ENCODE data around the gene CFP.

CFP gene

DNA sequence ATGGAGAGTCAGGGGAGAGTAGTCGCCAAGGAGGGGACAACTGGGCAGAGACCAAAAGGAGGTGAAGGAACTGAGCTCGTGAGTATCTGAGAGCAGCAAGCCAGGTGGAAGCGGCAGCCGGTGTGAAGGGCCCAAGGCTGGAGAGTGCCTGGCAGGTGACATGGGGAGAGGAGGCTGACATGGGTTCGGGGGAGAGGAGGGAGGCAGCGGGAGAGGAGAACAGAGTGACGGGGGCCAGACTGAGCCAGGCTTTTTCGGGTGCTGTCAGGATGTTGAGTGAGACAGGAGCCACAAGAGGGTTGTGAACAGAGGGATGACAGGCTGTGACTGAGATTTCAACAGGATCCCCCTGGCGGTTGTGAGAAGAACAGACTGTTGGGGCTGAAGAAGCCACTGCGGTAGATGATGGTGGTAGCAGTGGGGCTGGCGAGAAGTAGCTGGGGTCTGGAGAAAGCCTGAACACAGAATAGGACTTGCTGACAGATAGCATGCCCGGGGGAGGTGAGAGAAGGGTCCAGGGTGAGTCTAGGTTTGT lies 14.9 kb upstream of the CFP start:
- DNase-seq (ENCODE audit: low read depth) = no peak

DNA sequence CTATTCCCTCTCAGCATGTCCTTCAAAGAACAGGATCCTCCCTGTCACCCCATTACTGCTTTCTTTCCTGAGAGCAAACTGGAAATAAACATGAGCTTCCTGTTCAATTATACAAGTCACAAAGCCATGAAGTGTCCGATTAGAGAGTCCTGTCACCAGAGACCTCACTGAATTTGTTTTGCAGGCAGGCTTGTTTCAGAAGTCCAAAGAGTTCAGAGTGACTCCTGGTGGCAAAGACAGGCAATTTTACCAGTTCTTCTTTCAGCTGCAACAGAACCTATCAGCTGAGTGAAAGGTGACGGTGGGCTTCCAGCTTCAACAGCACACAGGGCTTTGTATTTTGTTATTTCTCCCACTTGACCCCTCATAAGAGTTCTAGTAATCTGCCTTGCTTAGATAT lies 14.2 kb upstream of the CFP start:
- no peak overlapping the region for H3K4me3 ChIP-seq (ENCODE audit: low read depth, low read length)
- DNase-seq (ENCODE audit: low read depth) = no peak

More for the DNA sequence above, 14.9 kb upstream of the CFP start:
- H3K4me3 ChIP-seq (ENCODE audit: low read depth, low read length) = no peak overlapping the region

DNA sequence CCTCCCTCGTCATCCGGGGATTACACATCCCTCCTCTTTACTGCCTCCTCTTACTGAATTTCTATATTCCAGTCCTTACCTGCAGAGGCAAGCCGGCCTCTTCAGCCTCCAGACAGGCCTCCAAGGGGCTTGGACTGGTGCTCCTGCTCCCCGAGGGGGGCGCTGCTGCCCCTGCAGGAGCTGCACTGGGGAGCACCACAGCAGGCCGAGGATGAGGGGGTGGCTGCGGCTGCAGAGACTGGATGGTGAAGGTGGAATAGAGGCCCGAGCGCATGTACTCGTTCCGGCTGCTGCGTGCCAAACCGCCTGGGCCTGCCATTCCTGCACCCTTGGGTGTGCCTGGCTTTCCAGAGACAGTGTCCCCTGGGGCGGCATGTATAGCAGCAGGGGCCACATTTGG lies 9.1 kb upstream of the CFP start:
- H3K4me3 ChIP-seq (ENCODE audit: low read depth, low read length) = no peak overlapping the region
- DNase-seq (ENCODE audit: low read depth) = no peak

DNA sequence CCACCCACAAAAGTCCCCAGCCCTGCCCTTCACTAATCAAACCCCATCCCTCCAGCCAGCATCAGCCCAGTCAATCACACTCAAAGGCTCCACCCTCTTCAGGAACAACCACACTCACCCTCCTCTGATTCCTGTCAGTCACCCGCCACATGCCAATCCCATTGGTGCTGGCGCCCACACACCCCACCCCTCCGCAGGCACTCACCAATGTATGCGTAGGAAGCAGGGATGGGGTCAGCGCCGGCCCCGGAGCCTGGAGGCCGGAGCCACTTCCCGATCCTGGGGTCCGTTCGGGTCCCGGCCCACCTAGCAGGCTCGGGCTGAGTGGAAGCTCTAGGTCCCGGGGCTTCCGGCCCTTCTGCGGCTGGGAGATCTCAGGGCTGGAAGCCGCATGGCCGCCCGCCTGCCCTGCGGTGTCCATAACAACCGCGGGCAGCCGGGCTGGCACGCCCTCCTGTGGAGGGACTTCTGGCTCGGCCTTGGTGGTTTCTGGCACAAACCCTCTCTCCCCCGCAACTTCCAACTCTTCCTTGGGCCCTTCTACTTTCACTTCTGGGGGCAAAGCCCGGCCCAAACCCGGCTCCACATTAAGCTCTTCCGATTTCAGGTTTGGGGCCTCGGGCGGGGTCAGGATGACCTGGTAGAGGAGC lies 7.9 kb upstream of the CFP start:
- no peak overlapping the region for H3K4me3 ChIP-seq (ENCODE audit: low read depth, low read length)
- DNase-seq (ENCODE audit: low read depth) = no peak

DNA sequence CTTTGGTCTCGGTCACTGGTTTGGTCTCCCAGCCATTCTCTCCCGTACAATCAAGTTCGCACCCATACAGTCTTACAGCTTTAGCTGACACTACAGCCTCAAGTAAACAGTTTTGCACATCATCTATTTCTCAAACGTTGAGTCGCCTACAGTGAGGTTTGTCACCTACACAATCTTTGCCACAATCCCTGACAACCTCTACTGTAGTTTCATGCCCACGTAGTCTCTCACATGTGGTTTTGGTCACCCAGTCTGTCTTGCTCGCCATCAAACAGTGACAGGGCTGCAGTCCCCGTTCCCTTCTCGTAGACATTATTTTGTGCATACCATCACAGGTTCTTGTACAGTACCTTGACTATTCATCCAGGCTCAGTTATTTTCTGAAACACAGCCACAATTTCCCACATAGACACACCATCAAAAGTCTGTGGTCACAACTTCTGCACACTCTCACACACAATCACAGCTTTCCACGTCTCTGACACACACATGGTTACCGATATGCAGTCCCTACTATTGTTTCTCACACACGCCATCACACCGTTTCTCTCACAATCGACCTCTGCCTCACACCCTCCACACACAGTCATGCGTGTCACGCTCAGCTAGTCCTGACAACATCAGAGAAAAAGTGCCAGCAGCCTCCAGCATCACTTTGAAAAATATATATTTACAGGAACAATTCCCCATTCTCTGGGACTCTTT lies 5.3 kb upstream of the CFP start:
- H3K4me3 ChIP-seq (ENCODE audit: low read depth, low read length) = no peak overlapping the region
- no peak for DNase-seq (ENCODE audit: low read depth)

DNA sequence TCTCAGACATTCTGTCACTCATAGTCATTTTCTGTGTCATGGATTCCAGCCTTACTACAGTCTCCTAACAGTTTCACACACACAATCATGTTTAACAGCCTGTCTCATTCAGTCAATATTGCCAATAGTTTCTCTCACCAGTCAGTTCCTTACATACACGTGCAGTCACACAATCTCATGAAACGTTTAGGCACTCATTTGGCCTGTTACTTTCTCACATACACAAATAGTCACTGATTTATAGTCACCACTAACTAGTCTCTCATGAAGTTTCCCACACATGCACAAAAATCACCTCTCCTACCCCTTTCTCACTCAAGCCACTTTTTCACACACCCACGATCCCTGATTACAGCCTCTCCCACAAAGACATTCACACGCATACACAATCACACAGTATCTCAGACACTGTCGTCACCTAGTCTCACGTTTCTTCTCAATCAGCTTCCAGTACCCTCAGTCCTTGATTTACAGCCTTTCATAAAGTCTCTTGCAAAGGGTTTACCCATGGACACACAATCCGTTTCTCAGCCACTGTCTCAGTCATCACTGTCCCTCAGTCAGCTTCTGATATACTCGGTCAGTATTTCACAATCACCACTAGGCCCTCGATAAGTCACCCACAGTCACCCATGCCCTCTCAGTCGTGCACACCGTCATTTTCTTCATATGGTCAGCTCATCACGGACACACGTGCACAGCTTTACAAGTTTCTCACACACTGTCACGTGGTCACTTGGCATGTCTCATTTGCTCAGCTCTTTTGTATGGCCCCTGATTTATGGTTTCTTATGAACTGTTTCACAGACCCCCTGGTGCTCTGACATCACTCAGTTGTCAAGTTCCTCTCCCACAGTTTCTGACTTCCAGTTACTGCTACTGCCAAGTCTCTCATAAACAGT lies 4.2 kb upstream of the CFP start:
- no peak overlapping the region for H3K4me3 ChIP-seq (ENCODE audit: low read depth, low read length)
- no peak for DNase-seq (ENCODE audit: low read depth)

DNA sequence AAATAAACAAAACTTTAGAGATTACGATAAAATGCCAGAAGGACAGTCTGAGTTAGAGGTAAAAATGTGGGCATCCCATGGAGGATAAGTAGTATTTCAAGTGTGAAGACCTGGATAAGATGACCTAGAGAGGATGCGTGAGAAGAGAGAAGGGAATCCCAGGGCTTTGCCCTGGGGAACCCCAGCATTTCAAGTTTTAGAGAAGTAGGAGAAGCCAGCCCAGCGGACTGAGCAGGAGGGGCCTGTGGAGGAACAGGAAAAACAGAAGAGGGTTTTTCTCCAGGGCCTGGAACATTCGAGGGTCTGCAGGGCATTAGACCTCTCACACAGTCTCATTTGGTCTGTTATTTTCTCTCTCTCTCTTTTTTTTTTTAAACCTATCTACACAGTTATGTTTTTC lies 2.9 kb upstream of the CFP start:
- no peak for DNase-seq (ENCODE audit: low read depth)
- H3K4me3 ChIP-seq (ENCODE audit: low read depth, low read length) = no peak overlapping the region

DNA sequence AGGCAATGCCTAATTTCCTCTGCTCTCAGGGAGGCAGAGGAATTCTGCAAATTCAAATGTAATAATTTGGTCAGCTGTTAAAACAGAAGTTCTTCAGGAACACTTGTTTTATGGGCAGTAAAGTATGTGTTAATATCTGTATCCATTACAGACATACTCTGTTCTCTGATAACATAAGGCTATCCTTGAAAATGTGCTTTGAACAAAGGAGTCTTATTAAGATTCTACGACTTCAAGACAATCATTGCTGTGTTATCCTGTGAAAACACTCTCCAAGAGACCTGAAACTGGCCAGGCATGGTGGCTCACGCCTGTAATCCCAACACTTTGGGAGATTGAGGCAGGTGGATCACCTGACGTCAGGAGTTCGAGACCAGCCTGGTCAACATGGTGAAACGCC lies 1.9 kb upstream of the CFP start:
- no peak for DNase-seq (ENCODE audit: low read depth)
- no peak overlapping the region for H3K4me3 ChIP-seq (ENCODE audit: low read depth, low read length)

DNA sequence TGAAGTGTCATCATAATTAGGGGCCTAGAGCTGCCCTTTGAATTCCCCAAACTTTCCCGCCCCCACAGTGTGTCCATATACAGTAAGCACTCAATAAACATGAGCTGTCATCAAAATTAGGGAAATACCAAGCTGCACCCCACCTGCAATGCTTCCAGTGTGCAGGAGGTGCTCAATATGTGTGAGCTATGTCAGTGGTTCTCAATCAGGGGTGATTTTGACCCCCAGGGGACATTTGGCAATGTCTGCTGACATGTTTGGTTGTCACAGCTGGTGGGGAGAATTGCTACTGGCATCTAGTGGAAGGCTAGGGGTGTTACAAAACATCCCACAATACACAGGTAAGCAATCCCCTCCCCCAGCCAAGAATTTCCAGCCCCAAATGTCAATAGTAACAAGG lies 748 bp downstream of the CFP start:
- no peak for DNase-seq (ENCODE audit: low read depth)

DNA sequence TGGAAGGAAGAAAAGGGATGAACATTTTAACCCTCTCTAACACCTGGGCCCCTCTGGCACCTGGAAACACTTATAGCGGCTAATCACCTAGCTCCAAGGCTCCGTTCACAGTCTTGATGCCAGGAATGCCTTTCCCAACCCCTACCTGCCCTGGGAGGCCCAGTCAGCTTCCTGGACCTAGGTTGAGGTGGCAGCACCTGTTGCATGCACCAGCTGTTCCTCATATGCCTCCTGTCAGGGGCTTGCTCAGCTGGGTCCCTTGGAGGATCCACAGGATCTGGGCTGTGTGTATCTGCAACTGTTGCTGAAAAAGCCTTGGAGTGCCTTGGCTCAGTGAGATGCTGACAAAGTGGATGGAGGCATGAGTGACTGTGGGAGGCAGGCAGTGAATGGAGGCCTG lies 4.4 kb downstream of the CFP start:
- no peak for DNase-seq (ENCODE audit: low read depth)

More for the DNA sequence above, 748 bp downstream of the CFP start:
- no peak overlapping the region for H3K4me3 ChIP-seq (ENCODE audit: low read depth, low read length)

DNA sequence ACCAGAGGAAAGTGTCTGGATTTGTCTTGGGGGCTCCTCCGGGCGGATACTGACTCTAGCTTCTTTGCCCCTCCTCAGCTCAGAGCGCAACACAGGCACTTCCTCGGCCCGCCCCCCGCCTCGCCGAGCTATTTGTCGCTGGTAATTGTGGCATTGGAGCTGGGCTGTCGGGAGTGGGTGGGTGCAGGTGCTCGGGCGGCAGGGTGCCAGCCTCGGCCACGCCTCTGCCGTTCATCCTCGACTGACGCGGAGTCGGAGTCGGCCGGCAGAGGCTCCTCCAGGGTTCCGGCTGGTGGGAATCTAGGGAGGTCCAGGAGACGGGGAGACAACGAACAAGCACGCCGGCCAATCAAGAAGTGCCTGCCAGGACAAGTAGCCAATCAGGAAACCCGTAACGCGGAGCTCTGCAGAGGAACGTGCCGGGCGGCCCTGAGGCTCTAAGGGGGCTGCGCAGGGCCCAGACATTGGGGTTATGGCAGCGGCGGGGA lies 6.1 kb downstream of the CFP start:
- DNase-seq (ENCODE audit: low read depth) = peak; percentile 36
- H3K4me3 ChIP-seq (ENCODE audit: low read depth, low read length) = peak overlapping the region; percentile 45

More for the DNA sequence above, 4.4 kb downstream of the CFP start:
- H3K4me3 ChIP-seq (ENCODE audit: low read depth, low read length) = no peak overlapping the region

DNA sequence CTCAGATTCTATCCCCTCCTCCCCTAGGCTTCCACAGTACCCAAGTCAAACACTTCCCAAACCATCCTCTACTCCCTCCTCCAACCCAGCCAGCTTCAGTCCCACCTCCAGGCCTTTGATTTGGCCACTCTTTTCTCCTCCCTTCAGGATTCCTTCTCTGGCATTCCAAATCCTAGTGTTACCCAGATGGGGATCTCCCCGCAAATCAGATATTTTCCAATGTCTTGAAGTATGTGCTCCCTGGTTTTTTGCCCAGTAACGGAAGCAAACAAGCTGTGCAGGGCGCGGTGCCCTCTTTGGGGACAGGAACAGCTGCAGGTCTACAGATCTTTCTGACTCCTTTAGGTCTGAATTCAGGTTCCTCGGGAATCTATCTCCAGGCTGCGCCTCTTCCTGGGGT lies 7.9 kb downstream of the CFP start:
- H3K4me3 ChIP-seq (ENCODE audit: low read depth, low read length) = no peak overlapping the region

DNA sequence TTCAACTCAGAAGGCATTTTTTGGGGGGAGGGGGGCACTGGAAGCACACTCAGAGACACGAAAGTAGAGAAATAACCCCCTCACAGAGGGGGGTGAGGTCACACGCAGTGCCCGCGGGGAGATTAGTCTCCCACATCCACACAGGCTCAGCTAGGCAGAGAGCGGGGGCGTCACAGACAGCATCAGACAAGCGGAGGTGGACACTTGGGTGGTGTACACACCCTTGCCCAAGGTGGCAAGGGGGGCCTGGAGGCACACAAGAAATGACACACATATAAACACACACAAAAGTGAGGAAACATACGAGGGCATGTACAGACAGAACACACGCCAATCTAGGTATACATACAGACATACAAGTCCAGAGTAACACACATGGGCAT lies 9.4 kb downstream of the CFP start:
- no peak for DNase-seq (ENCODE audit: low read depth)
- H3K4me3 ChIP-seq (ENCODE audit: low read depth, low read length) = no peak overlapping the region

More for the DNA sequence above, 7.9 kb downstream of the CFP start:
- DNase-seq (ENCODE audit: low read depth) = no peak

DNA sequence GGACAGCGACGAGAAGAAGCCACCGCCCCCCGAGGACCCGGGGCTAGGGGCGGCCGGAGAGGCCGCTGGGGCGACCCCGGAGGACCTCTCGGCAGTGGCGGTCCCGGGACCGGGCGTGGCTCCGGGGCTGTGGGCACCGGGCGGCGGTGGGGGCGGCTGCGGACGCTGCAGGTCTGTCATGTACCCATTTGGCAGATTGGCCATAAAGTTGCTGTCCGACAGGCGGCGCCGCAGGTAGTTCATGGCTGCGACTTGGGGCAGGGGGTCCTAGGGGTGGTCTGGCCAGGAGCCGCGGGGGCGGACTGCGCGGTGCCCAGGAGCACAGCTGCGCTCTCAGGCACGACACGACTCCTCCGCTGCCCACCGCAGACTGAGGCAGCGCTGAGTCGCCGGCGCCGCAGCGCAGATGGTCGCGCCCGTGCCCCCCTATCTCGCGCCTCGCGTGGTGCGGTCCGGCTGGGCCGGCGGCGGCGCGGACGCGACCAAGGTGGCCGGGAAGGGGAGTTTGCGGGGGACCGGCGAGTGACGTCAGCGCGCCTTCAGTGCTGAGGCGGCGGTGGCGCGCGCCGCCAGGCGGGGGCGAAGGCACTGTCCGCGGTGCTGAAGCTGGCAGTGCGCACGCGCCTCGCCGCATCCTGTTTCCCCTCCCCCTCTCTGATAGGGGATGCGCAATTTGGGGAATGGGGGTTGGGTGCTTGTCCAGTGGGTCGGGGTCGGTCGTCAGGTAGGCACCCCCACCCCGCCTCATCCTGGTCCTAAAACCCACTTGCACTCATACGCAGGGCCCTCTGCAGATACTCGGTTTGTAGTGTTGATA lies 10.0 kb downstream of the CFP start, which contains the start of gene SYN1:
Gene SYN1, minus strand, starts transcription at position 372 of the 817 bp plus-strand sequence. Its CDS starts 129 bp downstream, at position 243.
- no peak for DNase-seq (ENCODE audit: low read depth)
- H3K4me3 ChIP-seq (ENCODE audit: low read depth, low read length) = peak within 1 kb of the TSS; percentile 45

DNA sequence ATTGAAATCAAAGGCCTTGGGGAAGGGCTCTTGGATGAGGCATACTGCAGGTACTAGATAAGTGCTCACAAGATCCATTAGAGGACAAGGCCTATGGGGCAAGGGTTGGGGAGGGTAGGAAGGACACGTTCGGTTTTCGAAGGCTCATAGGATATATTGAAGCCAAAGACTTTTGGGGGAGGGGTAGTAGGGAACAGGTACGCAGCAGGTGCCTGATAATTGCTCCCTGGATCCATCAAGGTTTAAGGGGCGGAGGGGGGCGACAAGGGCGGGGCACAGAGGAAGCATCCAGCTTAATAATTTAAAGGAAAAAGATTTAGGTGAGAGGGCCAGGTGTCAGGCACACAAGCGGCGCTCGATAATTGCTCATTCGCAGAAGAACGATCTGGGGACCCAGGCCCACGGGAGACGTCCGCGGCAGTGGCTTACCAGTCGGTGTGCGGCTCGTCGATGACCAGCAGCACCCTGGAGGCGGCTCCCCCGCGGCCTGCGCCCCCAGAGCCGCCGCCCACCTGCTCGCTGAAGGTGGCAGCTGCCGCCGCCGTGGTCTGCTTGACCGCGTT lies 10.7 kb downstream of the CFP start:
- no peak for DNase-seq (ENCODE audit: low read depth)
- peak overlapping the region; percentile 45 for H3K4me3 ChIP-seq (ENCODE audit: low read depth, low read length)

DNA sequence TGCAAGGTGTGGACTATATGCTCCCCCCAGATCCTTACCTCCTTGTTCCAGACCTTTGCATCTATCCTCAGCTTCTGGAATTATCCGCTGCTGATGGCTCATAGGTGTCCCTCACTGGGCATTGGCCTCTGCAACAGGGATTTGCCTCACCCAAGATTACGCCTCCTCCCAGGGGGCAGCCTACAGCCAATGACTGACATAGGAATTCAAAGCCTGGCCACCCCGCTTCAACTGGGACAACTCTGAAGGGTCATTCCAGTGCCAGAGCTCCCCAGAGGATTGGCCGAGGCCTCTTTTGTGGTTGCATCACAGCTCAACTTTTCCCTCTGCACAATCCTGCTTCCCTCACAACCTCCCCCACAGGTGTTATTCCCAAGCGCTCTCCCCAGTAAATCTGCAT lies 15.1 kb downstream of the CFP start:
- no peak overlapping the region for H3K4me3 ChIP-seq (ENCODE audit: low read depth, low read length)
- no peak for DNase-seq (ENCODE audit: low read depth)

DNA sequence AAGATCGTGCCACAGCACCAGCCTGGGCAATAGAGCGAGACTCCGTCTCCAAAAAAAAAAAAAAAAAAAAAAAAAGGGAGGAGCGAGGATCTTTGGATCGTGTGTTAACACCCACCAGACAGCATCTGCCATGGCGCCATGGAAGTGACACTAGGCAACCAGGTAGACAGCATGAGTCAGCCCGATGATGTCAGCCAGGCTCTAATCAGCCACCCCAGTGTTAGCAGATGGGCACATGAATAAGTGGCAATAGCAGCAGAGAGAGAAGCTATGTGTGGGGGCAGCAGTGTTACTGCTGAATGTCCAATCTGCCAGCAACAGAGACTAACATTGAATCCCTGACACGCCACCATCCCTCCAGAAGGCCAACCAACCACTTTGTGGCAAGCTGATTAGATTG lies 16.6 kb downstream of the CFP start:
- DNase-seq (ENCODE audit: low read depth) = no peak
- H3K4me3 ChIP-seq (ENCODE audit: low read depth, low read length) = no peak overlapping the region

DNA sequence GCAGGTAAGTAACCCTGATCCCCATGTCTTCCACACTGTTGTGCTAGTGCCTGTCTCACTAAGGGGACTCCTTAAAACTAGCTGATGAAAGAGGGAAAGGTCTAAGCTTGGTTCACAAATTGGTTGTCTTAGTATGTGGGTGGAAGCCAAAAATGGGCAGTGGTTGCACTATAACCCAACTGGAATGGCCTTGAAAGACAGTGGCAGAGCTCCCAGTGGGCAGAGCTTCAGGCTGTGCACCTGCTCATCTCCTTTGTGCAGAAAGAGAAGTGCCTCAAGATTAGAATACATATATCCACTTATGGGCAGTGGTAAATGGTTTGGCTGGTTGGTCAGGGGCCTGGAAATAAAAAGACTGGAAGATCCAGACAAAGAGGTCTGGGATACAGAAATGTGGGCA lies 17.3 kb downstream of the CFP start:
- no peak overlapping the region for H3K4me3 ChIP-seq (ENCODE audit: low read depth, low read length)
- no peak for DNase-seq (ENCODE audit: low read depth)

DNA sequence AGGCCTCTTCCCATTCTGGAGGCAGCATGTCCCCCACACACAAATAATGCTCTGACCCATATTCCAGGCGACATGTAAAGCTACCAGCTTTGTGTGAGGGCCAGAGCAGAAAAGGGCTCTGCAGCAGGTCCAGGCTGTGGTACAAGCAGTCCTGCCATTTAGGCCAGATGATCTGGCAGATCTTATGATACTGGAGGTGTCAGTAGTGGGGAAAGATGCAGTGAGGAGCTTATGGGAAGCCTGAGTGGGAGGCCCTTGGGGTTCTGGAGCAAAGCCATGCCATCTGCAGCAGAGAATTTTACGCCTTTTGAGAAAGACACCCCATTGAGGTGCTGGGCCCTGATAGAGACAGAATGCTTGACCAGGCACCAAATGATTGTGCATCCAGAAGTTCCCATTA lies 17.8 kb downstream of the CFP start:
- H3K4me3 ChIP-seq (ENCODE audit: low read depth, low read length) = no peak overlapping the region
- DNase-seq (ENCODE audit: low read depth) = no peak
